NCI-H1417 treated with DMSO at 0.1 percent for 48 hours (cell line): ENCODE measurements around the gene ZP1.

Experiments
- DNase-seq: peaks from one replicate; lab custom pipeline; 2025; lab: John Stamatoyannopoulos, UW

The ZP1 gene

DNA sequence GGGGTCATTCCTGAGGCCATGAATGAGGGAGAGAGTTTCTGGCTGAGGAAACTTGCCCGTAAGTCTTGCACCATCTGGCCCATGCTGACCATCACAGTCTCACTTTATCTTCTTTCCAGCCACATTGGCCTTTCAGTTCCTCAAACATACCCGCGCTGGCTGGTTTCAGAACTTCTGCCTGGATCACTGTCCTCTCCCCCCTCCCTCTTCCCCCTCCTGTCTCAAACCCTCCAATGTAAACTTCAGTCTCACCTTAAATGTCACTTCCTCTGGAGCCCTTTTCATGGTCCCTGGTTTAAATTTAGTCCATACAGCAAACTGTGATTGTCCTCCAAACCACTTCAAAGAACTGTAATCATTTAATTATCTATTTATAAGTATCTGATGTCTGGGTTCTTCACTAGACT, 42.9 kb downstream of the ZP1 start:
- DNase-seq: no peak

DNA sequence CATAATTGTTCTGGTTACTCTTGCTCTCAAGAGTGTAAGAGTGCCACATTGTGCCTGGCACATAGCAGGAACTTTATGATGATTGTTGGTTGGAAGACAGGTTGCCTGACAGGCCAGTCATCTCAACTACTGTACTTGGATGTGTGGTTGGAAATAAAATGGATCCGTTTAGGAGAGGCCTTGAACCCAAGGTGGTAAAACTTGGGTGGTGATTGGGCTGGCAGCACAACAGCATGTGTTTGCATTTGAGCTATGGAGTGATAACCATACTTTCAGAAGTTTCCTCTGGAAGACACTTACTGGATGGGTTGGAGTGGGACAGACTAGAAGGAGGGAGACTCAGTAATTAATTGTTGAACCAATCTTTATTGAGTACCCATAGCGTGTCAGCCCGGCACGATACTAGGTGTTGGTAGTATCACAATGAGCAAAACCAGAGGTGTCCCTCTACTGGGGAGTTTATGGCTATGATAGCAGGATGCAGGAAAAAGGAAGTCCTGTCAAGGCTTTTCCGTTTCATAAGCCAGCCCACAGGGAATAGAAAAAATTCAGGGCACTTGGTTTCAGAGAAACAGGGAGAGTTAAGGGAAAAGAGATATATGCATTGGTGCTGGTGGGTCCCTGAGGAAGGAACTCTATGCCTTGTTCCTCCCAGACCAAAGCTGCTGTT, 43.5 kb downstream of the ZP1 start:
- no peak for DNase-seq

DNA sequence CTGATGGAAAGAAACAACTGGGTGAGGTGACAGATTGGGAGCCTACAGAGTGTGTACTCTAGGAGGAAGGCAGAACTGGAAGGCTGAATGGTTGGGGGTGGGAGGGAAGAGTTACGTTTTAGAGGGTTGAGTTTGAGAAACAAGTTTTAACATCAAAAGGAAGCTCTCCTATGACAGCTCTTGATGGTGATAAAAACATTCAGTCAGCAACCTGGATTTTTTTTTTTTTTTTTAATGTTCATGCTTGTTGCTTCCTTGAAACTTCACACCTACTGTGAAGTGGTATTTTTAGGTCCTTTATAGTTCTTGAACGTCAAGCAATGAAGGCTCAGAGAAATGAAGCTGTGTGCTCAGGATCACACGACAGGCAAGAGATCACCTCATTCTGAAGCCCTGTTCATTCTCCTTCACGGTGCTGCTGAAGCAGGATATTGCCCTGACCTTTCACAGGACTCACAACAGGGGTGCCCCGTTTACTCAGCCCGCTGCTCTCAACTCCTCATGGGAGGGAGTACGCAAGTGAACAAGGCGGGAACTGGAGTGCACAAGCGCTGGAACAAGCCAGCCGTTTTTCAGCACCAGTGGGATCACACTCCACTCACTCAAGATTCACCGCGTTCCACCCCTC, 45.0 kb downstream of the ZP1 start:
- no peak for DNase-seq

DNA sequence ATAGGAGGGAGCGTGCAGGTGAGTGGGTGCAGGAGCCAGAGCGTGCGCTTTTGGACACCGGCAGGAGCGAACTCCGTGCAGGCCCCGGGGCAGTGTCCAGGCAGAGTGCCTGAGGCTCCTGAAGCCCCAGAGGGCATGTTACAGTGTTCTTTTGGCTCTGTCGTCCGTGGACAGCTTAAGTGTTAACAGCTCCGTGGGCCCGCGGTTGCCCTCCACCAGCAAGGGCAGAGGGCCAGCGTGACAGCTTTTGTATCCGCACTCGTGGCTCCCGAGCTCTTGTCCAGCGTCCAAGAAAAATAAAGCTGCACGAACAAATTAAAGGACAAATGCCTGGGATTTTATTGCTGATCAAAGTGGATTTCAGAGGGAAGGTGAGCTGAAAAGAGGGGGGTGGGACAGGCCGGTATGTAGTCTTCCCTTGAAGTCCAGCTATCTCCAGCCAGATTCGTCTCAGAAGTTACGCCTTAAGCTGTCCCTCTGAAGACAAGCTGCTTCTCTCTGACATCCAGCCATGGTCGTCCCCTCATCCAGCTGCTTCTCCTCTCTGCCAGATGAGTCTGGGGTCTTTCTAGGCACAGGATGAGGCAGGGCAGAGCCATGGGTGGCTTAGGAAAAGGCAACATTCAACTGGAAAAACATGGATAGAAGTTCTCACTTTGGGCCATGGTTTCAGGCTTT, 45.6 kb downstream of the ZP1 start:
- no peak for DNase-seq

DNA sequence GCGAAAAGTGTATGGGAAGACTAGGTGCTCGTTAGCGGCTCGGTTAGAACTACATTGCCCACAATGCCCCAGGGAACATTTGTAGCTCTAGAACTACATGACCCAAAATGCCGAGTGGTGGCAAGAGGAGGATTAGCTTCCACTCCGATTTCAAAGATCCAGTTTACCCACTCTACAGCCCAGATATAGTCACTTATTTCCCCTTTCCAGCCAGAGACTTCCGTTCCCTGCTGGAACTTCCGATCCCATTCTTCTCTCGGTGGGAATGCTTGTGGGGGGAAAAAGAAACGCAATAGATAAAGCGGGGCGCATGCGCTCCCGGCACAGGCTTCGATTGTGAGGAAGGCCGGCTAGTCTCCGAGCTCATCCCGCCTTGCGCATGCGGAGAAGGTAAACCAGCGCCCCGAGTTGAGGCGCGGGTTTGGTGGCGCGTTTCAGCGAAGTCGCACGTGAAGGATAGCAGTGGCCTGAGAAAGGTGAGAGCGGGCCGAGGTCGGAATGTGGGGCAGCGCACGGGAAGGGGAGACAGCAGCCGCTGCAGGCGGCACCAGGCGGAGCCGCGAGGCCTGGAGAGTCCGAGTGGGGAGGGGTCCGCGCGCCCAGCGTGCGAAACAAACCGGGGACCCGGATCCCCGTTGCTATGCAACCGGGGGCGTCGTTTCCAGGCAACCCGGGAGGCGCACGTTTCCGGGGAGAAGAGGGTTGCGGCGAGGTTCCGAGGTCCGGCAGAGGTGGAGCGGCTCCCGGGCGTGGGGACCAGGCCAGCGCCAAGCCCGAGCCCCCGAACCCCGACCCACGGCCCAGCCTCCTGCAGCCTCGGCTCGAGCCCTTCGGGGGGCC, 46.7 kb downstream of the ZP1 start, which contains the start of gene TMEM109:
TMEM109 (plus strand) TSS at position 366 of the 840 bp plus-strand sequence. CDS start 5,536 bp downstream, outside the sequence.
- DNase-seq: peak; percentile 96

DNA sequence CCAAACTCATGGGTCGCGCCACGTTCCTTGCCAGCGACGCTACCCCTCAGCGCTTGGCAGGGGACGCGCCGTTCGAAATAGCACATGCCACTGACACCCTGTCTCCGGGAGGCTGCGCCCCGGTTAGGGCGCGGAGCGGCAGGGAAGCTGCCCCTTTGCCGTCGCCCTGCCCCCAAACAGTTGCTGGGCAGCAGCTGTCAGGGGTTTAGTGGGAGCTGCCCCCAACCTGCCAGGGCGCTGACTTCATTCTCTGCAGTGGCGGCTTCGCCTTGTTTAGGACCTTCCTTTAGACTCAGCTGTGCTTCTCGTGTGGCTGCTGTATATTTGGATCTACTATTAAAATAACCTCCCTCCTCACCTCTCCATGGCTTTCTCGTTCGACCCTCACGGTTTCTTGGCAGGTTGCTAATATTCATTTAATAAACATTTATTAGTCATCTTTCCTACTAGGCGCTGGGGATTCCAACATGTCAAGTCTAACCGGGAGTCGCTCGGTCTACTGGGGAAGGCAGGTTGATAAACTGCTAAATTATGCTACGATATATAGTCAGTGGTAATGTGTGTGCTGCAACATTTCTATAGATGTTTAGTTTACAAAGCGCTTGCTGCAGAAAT, 47.4 kb downstream of the ZP1 start:
- no peak for DNase-seq

DNA sequence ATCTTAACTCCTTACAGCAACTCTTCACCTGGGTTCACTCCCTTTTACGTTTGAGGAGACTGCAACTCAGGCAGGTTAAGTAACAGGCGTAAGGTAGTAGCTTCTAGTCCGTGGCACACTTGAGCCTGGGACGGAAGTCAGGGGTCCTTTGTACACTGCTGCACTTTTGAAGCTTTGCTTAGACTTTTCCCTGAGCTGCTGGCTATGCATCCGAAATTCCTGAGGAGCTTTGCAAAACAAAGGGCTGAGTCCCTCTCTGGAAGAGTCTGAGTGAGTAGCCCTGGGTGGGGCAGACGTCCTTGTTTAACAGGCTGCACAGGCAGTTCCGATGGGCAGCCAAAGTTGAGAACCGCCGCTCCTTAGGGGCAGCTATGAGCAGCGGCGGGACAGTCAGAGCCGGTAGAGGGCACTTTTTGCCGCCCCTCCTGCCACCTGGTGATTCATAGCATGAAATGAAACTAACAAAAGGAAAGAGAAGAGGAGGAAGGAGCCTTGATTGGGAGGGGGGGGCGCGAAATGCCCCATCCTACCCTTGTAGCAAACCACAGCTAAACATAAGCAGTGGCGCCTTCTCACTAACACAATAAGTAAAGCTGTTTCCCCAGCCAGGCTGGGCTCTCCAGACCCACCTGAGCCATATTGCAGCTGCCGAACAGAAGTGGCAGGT, 48.0 kb downstream of the ZP1 start:
- no peak for DNase-seq

DNA sequence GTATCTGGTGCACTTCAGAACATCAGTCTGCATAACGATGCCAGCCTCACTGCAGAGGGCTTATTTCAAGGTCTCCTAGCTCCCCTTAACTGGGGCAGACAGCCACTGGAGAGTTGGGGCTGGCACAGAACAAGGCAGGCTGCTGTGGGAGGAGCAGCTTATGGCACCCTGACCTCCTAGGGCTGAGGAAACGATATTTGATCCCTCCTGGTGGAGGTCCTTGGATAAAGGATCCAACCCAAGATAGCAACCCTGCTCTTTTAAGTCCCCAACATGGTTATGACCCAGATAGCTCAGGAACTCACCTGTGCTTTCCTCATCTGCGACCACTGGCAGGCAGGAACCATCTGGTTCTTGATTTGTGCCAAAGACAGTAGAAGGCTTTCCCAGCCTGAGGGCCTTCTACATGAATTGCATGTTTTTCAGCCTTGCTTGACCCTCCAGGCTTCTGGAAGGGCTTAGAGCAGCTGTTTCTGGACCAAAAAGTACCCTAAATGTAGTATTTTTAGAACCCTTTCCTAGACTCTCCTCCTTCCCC, 49.4 kb downstream of the ZP1 start:
- no peak for DNase-seq

DNA sequence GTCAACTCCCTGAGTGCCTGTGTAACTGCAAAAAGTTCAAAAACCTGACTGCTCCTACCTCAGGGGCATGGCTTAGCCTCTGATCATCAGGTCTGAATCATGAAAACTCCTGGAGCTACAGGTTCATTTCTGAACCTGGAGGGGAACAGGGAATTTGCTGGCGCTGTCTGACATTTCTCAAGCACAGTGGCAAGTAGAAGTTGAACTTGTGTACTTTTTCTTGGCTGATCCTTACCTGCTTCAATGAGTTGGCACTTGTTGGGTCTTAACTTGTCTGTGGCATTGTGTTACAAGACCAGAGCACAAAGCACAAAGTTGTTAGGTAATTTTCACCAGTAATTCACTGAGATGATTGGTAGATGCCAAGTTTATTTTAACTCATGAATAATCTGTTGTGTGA, 49.9 kb downstream of the ZP1 start:
- DNase-seq: no peak

DNA sequence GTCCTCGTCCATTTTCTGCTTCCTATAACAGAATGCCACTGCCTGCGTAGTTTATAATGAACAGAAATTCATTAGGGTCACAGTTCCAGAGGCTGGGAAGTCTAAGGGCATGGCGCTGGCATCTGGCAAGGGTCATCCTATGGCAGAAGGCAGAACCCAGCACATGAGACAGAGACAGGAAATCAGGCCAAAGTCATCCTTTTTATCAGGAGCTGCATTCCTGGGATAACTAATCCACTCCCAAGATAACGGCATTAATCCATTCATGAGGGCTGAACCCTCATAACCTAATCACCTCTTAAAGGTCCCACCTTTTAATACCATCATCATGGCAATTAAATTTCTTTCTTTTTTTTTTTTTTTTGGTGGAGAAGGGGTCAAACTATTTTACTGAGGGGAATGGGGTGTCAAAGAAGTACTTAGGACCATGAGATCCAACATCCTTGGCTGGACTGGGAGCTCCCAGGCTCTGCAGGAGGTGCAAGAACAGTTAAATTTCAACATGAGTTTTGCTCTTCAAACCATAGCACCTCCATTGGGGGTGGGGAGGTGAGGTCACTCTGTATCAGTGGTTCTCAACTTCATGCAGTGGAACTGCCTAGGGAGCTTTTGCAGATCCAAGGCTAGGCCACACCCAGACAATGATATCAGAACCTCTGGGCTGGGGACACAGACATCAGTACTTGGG, 51.1 kb downstream of the ZP1 start:
- DNase-seq: no peak

DNA sequence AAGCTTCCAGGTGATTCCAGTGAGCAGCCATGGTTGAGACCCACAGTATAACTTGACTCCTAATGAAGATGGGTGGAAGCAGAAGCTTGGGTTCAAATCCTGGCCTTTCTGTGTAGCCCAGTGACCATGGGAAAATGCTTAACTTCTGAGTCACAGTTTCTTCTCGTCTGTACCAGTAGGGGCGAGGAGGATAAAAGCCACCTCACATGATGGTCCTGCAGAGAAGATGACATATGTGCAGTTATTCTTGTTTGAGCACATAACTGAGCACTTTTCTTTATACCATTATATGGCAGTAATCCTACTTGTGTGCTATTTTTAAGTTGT, 51.6 kb downstream of the ZP1 start:
- DNase-seq: no peak

DNA sequence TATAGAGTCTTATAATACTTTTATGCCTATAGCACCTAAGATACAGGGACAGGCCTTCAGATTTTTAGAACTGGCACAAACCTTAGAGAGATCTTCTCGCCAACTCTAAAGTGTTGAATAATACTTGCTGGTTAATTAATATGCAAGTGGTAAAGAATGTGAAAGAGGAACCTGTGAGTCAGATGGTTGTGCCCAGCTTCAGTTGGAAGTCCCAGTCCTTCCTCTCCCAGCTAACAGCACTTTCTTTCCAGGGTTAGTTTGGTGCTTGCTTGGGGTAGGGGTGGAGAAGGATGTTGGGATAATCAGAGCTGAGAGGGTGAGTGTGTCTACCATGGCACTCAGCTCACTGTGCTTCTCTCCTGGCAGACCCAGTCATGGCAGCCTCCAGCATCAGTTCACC, 52.0 kb downstream of the ZP1 start:
- no peak for DNase-seq

DNA sequence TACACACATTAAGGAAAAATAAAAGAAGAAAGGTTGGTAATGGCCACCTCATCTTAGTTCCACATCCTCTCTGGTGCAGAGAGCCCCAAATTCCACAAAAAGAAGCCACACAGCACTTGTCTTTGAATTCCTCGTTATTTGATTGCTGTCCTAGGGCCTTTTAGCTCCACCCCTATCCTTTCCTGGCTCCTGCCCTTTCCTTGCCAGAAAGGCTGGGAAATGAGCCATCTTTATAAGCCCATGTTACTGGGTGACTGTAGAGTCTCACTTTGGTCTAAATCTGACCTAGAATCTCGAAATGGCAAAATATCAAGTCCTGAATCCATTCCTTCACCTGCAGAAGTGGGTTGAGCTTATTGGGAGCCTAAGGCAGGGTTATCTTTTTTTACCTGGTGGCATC, 52.6 kb downstream of the ZP1 start:
- no peak for DNase-seq

DNA sequence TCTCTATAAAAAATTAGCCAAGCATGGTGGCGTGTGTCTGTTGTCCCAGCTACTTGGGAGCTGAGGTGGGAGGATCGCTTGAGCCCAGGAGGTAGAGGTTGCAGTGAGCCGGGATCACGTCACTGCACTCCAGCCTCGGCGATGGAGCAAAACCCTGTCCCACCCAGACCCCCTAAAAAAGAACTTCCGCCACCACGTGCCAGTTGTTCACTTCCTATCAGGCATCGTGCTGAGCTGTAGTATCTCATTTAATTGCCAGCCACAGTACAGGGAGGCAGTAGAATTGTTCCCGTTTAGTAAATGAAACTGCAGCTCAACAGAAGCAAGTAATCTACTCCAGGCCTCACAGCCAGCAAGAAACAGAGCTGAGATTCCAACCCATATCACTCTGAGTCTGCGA, 53.9 kb downstream of the ZP1 start:
- no peak for DNase-seq

DNA sequence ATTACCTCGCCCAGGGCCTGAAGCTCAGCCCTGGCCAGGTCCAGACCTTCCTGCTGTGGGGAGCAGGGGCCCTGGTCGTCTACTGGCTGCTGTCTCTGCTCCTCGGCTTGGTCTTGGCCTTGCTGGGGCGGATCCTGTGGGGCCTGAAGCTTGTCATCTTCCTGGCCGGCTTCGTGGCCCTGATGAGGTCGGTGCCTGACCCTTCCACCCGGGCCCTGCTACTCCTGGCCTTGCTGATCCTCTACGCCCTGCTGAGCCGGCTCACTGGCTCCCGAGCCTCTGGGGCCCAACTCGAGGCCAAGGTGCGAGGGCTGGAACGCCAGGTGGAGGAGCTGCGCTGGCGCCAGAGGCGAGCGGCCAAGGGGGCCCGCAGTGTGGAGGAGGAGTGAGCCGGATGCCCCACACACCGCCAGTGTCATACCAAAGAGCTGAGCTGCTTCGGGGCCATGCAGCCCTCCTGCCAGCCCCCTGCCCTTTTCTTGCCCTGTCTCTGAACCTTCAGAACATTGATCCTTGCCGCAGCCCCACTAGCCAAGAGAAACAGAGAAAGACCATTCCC, 54.5 kb downstream of the ZP1 start:
- no peak for DNase-seq

DNA sequence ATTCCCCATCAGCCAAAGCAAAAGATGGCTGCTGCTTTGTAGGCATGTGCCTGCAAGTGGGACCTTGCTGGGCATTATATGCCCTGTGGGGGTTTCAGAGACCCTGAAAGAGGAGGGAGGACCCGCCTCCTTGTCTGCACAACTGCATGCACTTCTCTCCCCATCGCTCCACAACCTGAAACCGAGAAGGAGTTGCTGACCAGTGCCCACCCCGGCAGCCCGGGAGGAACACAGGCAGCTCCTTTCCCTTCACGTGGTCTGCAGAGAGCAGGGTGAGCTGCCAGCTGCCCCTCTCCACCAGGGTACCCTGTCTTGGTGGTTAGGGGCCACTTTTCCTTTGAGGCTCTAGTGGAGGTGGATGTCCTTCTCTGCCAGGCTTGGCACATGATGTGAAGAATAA, 55.6 kb downstream of the ZP1 start:
- no peak for DNase-seq

DNA sequence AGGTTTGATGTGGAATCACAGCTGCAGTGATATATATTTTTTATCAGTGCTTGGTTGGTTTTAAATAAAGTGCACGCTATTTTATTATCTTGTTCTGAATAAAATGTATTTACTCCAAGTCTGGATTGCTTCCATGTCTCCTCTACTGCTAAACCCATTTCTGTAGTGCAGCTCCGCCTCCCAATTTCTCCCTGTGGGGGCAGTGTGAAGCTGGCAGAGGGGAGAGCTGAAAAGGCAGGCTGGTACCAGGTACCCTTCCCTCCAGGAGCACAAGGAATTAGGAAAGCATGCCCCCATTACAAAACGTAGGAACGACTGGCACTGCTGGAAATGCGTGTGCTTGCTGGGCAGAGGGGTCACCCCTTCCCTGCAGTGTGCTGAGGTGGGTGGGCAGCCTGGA, 56.0 kb downstream of the ZP1 start:
- DNase-seq: no peak

DNA sequence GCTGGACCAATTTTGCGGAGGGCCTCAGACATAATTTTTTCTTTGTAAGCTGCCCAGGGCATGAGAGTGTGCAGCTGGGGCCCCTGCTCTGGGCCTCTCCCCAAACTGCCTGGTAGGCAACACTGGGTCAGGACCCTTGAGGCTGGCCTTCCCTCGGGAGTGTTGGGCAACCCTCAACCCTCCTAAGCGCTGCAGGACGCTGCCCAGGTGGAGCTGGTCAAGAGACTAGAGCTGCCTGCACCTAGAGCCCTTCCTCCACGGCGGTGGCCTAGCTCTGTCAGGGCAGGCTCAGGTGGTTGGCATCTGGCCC, 56.4 kb downstream of the ZP1 start:
- no peak for DNase-seq

DNA sequence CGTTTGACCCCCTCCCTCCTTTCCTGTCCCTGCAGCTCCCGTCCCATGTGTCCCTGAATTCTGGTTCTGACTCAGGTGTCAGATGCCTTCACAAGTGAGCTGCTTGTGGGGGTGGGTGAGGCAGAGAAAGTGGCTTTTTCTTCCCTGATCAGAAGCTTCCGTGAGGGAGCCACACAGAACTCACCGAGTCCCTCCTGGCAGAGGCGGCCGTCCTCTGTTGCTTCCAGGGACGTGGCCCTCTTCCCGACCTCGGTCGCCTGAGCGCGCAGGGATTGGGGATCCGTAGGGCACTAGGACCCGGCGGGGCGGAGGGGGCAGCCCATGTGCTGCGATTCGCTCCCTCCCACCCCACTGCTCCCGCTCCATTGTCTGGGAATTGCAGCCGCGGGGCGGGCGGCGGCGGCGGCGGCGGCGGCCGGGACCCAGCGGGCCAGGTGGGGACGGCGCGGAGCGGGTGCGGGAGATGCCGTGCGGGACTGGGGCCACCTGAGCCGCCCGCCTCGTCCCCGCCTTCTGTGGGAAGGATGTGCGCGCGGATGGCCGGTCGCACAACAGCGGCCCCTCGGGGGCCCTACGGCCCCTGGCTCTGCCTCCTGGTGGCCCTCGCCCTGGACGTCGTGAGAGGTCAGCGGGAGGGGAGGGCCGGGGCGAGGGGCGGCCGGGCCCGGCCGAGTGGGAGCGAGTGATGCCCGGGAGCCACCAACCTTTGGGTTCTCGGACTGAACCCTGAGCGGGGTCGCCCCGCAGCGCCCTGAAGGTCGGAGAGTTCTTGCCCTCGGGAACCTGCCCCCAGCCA, 57.0 kb downstream of the ZP1 start, which contains the start of gene TMEM132A:
TMEM132A (plus strand) TSS at position 351 of the 796 bp plus-strand sequence; CDS start at position 525, 174 bp downstream.
- DNase-seq: peak; percentile 41
